GM19463 (cell line): ENCODE data around the gene ELAVL2.
"Not testable (repeated sequence)": the region's sequence is repeated elsewhere in the genome, so short reads cannot be mapped to it uniquely, and the experiment has no call there.

Experiments used
- ATAC-seq: cut with Tn5 transposase; IDR thresholded peaks from one replicate; pipeline ENCODE4 v1.9.1; 2021; ENCODE audit warnings: mild to moderate bottlenecking, moderate library complexity; ENCODE audit not compliant: unreplicated experiment

The ELAVL2 gene

GRCh38 chr9:23730364-23730763 is 95.7 kb downstream of the ELAVL2 start:
- ATAC-seq, result no peak

- no peak for ATAC-seq
Measured at GRCh38 chr9:23728736-23729135, 97.3 kb downstream of the ELAVL2 start.

GRCh38 chr9:23725279-23725946 is 100.6 kb downstream of the ELAVL2 start:
- no peak for ATAC-seq

GRCh38 chr9:23723672-23724071 is 102.4 kb downstream of the ELAVL2 start:
- ATAC-seq, result no peak

- not testable (repeated sequence) for ATAC-seq
Measured at GRCh38 chr9:23723048-23723447, 103.0 kb downstream of the ELAVL2 start.

- ATAC-seq, result no peak
Measured at GRCh38 chr9:23721466-23721865, 104.6 kb downstream of the ELAVL2 start.

- no peak for ATAC-seq
Measured at GRCh38 chr9:23717505-23717904, 108.5 kb downstream of the ELAVL2 start.

- ATAC-seq, result no peak
Measured at GRCh38 chr9:23707249-23707648, 118.8 kb downstream of the ELAVL2 start.

- ATAC-seq, result no peak
Measured at GRCh38 chr9:23702311-23702922, 123.6 kb downstream of the ELAVL2 start.

- ATAC-seq, result no peak
Measured at GRCh38 chr9:23701291-23701690, 124.7 kb downstream of the ELAVL2 start.

GRCh38 chr9:23700359-23700758 is 125.7 kb downstream of the ELAVL2 start:
- no peak for ATAC-seq

- ATAC-seq, result no peak
Measured at GRCh38 chr9:23698161-23698560, 127.9 kb downstream of the ELAVL2 start.

- no peak for ATAC-seq
Measured at GRCh38 chr9:23695572-23695971, 130.5 kb downstream of the ELAVL2 start.

GRCh38 chr9:23693374-23693773 is 132.7 kb downstream of the ELAVL2 start:
- no peak for ATAC-seq

GRCh38 chr9:23686896-23687295 is 139.1 kb downstream of the ELAVL2 start:
- no peak for ATAC-seq

- ATAC-seq, result no peak
Measured at GRCh38 chr9:23686257-23686656, 139.8 kb downstream of the ELAVL2 start.

GRCh38 chr9:23683611-23684061 is 142.4 kb downstream of the ELAVL2 start:
- no peak for ATAC-seq

- no peak for ATAC-seq
Measured at GRCh38 chr9:23682891-23683431, 143.1 kb downstream of the ELAVL2 start.

GRCh38 chr9:23682352-23682751 is 143.7 kb downstream of the ELAVL2 start:
- no peak for ATAC-seq

- ATAC-seq, result no peak
Measured at GRCh38 chr9:23677446-23677845, 148.6 kb downstream of the ELAVL2 start.

GRCh38 chr9:23674016-23674585 is 151.9 kb downstream of the ELAVL2 start:
- no peak for ATAC-seq

- no peak for ATAC-seq
Measured at GRCh38 chr9:23672151-23672550, 153.9 kb downstream of the ELAVL2 start.
